Measurements from ENCODE around the gene IGLON5.

DNA sequence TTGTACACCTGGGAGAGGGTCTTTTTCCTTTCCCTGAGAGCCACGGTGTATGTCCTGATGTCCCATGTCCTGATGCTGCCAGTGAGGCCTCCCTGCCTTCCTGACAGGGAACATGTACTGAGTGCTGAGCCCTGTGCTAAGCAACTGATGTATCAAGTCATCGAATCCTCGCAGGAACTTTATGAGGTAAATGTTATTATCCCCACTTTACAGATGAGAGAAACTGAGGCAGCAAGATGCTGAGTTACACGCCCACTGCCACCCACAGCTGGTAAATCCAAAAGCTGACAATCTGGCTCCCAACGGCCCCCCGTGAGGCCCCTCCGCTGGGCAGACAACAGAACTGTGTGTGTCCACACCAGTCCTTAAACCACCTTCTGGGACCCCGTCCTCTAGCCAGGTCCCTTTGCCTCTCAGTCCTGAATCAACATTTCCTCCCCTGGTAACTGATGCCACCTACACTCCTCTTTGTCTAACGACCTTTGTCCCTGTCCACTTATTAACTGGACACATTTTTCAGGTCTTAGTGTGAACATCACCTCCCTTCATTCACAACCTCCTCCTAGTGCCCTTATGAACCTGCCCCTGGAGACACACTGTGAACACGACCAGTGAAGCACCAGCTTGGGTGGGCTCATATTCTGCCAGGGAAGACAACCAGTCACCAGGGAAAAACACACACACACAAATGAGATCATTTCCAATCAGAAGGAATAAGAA, 35.9 kb downstream of the IGLON5 start:
- no peak for TF ChIP-seq EZH2 (IDR thresholded peaks at IDR 0.05; ENCODE audit: low read depth, unreplicated experiment)
- TF ChIP-seq, protein P1, sequence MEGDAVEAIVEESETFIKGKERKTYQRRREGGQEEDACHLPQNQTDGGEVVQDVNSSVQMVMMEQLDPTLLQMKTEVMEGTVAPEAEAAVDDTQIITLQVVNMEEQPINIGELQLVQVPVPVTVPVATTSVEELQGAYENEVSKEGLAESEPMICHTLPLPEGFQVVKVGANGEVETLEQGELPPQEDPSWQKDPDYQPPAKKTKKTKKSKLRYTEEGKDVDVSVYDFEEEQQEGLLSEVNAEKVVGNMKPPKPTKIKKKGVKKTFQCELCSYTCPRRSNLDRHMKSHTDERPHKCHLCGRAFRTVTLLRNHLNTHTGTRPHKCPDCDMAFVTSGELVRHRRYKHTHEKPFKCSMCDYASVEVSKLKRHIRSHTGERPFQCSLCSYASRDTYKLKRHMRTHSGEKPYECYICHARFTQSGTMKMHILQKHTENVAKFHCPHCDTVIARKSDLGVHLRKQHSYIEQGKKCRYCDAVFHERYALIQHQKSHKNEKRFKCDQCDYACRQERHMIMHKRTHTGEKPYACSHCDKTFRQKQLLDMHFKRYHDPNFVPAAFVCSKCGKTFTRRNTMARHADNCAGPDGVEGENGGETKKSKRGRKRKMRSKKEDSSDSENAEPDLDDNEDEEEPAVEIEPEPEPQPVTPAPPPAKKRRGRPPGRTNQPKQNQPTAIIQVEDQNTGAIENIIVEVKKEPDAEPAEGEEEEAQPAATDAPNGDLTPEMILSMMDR (conservative IDR thresholded peaks at IDR 0.05; ENCODE audit: low read depth in 2 of 2) = no peak
- no peak for TF ChIP-seq POLR2AphosphoS5 (IDR thresholded peaks at IDR 0.05; ENCODE audit: low read depth)
- no peak for TF ChIP-seq JUNB (IDR thresholded peaks at IDR 0.05; ENCODE audit: unreplicated experiment)
- TF ChIP-seq STAT1 (IDR thresholded peaks at IDR 0.05; ENCODE audit: unreplicated experiment) = no peak

All from GM23338 (cell line).